BJ (cell line): ENCODE measurements around the gene B4GALT1. TPM values are rescaled to one million over a fixed set of nuclear protein-coding genes. Genes with fewer than 3 reads are reported as not detected.

Source experiments
- CTCF ChIA-PET: fragments of 350-600 bp; formaldehyde crosslinking; extraction: SDS; loops from one replicate; lab custom pipeline; 2021; ENCODE audit warnings: antibody characterized with exemption, inconsistent platforms; lab: Yijun Ruan, JAX
- POLR2A ChIA-PET: fragments of 300-600 bp; sonication (Branson Sonifier 250); formaldehyde crosslinking; extraction: SDS; loops from one replicate; lab custom pipeline; 2021; ENCODE audit warnings: antibody characterized with exemption; lab: Charles Lee
- DNase-seq: peaks from one replicate; pipeline ENCODE4 v3.0.0-alpha.2; 2011; ENCODE audit warnings: low read depth
- H3K27me3 ChIP-seq: 2 replicates; pipeline ENCODE4 v1.6.0; 2011; ENCODE audit warnings: low read length; ENCODE audit not compliant: control insufficient read depth, insufficient read depth
- H3K36me3 ChIP-seq: 2 replicates; pipeline ENCODE4 v1.5.1; 2011; ENCODE audit warnings: low read length; ENCODE audit not compliant: control insufficient read depth, insufficient read depth
- H3K4me3 ChIP-seq: 2 replicates; pipeline ENCODE4 v1.5.1; 2011; ENCODE audit warnings: low read depth, mild to moderate bottlenecking, control low read depth, low read length
- polyA plus RNA-seq: library from polyadenylated mRNA; depleted of rRNA; stranded (reverse); fragments of >200 nt; gene quantifications from 2 replicates; pipeline ENCODE4 v1.2.3, GENCODE V29; 2011
- TF ChIP-seq, protein P1 (sequence below): IDR thresholded peaks from 2 replicates; pipeline ENCODE4 v1.5.1; 2011; ENCODE audit warnings: low read depth, mild to moderate bottlenecking, control low read depth, inconsistent platforms, low read length, moderate library complexity; ENCODE audit not compliant: insufficient read depth

B4GALT1 gene
- polyA plus RNA-seq, 1 experiment = 85.6 TPM

DNA sequence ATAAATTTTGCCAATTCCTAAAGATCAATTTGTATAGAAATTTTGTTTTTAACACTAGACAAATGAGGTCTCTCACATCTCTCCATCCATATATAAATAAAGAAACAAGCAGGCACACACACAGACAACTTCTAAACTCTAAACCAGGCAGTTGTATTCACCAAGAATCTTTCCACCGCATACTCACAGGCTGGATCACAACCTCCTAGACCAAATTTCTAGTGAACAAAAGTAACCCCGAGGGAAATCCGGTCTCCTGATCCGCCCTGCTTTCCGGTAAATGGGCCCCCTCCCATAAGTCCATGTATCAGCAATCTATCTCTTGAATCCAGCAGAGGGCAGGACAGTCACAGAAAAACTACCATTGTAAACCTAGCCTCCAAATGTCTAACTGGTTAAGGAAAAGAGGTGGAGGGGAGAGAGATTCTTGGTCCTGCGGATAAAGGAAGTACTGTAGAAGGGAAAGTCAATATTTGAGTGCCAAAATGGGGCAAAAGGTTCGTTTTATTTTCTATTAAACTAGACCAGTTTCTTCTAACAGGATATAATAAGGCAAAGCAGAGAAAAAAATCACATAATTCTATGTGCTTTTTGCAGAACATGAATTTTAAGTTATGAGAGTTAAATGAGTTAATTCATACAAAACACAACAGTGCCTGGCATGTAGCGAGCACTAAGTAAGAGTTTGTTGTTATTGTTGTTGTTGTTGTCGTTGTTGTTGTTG lies 85.8 kb downstream of the B4GALT1 start:
- DNase-seq = peak; percentile 47
- ChIA-PET POLR2A (no interaction called here), CTCF (interaction anchor here (0.6 to 4.6 kb wide), 6 partner anchors 86 to 156 kb away, joined by 3 to 50 read pairs (median 4); partner anchors contain the start of gene B4GALT1)

GRCh38 chr9:33080534-33080933 lies 86.6 kb downstream of the B4GALT1 start:
- ChIA-PET POLR2A (no interaction called here), CTCF (interaction anchor here (0.6 to 4.6 kb wide), 7 partner anchors 87 to 157 kb away, joined by 3 to 50 read pairs (median 4); partner anchors contain the start of gene B4GALT1)
- H3K27me3 ChIP-seq = no peaks in the 10 kb centered on the region
- H3K36me3 ChIP-seq = no peaks in the 10 kb centered on the region
- TF ChIP-seq, protein P1, sequence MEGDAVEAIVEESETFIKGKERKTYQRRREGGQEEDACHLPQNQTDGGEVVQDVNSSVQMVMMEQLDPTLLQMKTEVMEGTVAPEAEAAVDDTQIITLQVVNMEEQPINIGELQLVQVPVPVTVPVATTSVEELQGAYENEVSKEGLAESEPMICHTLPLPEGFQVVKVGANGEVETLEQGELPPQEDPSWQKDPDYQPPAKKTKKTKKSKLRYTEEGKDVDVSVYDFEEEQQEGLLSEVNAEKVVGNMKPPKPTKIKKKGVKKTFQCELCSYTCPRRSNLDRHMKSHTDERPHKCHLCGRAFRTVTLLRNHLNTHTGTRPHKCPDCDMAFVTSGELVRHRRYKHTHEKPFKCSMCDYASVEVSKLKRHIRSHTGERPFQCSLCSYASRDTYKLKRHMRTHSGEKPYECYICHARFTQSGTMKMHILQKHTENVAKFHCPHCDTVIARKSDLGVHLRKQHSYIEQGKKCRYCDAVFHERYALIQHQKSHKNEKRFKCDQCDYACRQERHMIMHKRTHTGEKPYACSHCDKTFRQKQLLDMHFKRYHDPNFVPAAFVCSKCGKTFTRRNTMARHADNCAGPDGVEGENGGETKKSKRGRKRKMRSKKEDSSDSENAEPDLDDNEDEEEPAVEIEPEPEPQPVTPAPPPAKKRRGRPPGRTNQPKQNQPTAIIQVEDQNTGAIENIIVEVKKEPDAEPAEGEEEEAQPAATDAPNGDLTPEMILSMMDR = no peak
- no peak overlapping the region for H3K4me3 ChIP-seq
- DNase-seq = no peak

More for the DNA sequence above, 85.8 kb downstream of the B4GALT1 start:
- Histone ChIP-seq H3K27me3 (no peaks in the 10 kb centered on the region), H3K36me3 (no peaks in the 10 kb centered on the region), H3K4me3 (no peak overlapping the region)
- TF ChIP-seq, protein P1 = peak; percentile 75

GRCh38 chr9:33076046-33077004 lies 90.8 kb downstream of the B4GALT1 start, which contains the start of gene SMU1:
SMU1 (minus strand) TSS chr9:33076674; CDS start chr9:33076608, 66 bp downstream.
- CTCF ChIA-PET = interaction anchor here (0.7 to 4.6 kb wide), 3 partner anchors 150 to 1571 kb away, joined by 3 to 50 read pairs (median 3); no protein-coding TSS in a partner anchor
- peaks cover 3% of the 10 kb centered on the region for H3K36me3 ChIP-seq

GRCh38 chr9:33068991-33069390 lies 98.1 kb downstream of the B4GALT1 start:
- CTCF ChIA-PET = no interaction called here
- H3K27me3 ChIP-seq = no peaks in the 10 kb centered on the region
- TF ChIP-seq, protein P1 = no peak
- POLR2A ChIA-PET = no interaction called here
- H3K4me3 ChIP-seq = no peak overlapping the region
- H3K36me3 ChIP-seq = peaks cover 8% of the 10 kb centered on the region
- DNase-seq = no peak

More at GRCh38 chr9:33076046-33077004, 90.8 kb downstream of the B4GALT1 start, which contains the start of gene SMU1:
- TF ChIP-seq, protein P1 = no peak
- DNase-seq = peak; percentile 89
- peak within 1 kb of the TSS; percentile 61 for H3K4me3 ChIP-seq
- no peaks in the 10 kb centered on the region for H3K27me3 ChIP-seq
- POLR2A ChIA-PET = interaction anchor here (0.5 to 0.7 kb wide), 3 partner anchors 12 to 1070 kb away, joined by 3 to 13 read pairs (median 3); partner anchors contain the start of gene B4GALT1
